Mucosa of rectum (tissue), 2 donors: ENCODE data around the gene ATM.
A peak's percentile ranks its signal among the peaks of the same experiment; 100 is the strongest.

Experiments
- H3K27ac ChIP-seq, 2 donors: one replicate each; pipeline ENCODE4 v1.7.0; 2013; ENCODE audit warnings: inconsistent platforms in 2 of 2, low read depth in 2 of 2, low read length in 2 of 2
- H3K27me3 ChIP-seq, 2 donors: one replicate each; pipeline ENCODE4 v1.7.0; 2013; ENCODE audit warnings: low read length in 2 of 2; ENCODE audit not compliant: control insufficient read depth in 2 of 2, insufficient read depth in 2 of 2
- H3K36me3 ChIP-seq, 2 donors: one replicate each; pipeline ENCODE4 v1.7.0; 2013; ENCODE audit warnings: low read length in 2 of 2; ENCODE audit not compliant: control insufficient read depth in 2 of 2, insufficient read depth in 2 of 2
- H3K4me1 ChIP-seq, 2 donors: one replicate each; pipeline ENCODE4 v1.7.0; 2013; ENCODE audit warnings: low read length in 2 of 2, mild to moderate bottlenecking in 1 of 2; ENCODE audit not compliant: control insufficient read depth in 2 of 2, insufficient read depth in 2 of 2
- H3K4me3 ChIP-seq, 2 donors: one replicate each; pipeline ENCODE4 v1.7.0; 2013; ENCODE audit warnings: low read length in 2 of 2
- H3K9ac ChIP-seq, 2 donors: one replicate each; pipeline ENCODE4 v1.7.0; 2013; ENCODE audit warnings: low read length in 2 of 2, low read depth in 1 of 2, mild to moderate bottlenecking in 1 of 2
- H3K9me3 ChIP-seq, 2 donors: one replicate each; pipeline ENCODE4 v1.7.0; 2013; ENCODE audit warnings: low read length in 2 of 2; ENCODE audit not compliant: control insufficient read depth in 2 of 2
- donor health status: healthy.
- donor health status: Normal muscosa, but diverticular disease.

Gene ATM

GRCh38 chr11:108220721-108221336 is 2.0 kb upstream of the ATM start:
- Histone ChIP-seq H3K27me3 (no peaks in the 10 kb centered on the region), H3K36me3 (no peaks in the 10 kb centered on the region), H3K9me3 (no peaks in the 10 kb centered on the region), H3K4me3 (peak overlapping the region; percentile 91 to 99), H3K27ac (no peak overlapping the region), H3K4me1 (peaks cover 3 to 19% of the 10 kb centered on the region in 2 donors), H3K9ac (peak overlapping the region in 1 of 2 donors; percentile 30)

- Histone ChIP-seq H3K36me3 (no peaks in the 10 kb centered on the region), H3K27me3 (no peaks in the 10 kb centered on the region), H3K9me3 (no peaks in the 10 kb centered on the region), H3K4me3 (peak overlapping the region; percentile 91 to 99), H3K9ac (peak overlapping the region in 1 of 2 donors; percentile 94), H3K4me1 (peaks cover 4 to 19% of the 10 kb centered on the region in 2 donors), H3K27ac (peak overlapping the region; percentile 95 to 97)
These were observed 1.5 kb upstream of the ATM start for GRCh38 chr11:108221371-108221770.

DNA sequence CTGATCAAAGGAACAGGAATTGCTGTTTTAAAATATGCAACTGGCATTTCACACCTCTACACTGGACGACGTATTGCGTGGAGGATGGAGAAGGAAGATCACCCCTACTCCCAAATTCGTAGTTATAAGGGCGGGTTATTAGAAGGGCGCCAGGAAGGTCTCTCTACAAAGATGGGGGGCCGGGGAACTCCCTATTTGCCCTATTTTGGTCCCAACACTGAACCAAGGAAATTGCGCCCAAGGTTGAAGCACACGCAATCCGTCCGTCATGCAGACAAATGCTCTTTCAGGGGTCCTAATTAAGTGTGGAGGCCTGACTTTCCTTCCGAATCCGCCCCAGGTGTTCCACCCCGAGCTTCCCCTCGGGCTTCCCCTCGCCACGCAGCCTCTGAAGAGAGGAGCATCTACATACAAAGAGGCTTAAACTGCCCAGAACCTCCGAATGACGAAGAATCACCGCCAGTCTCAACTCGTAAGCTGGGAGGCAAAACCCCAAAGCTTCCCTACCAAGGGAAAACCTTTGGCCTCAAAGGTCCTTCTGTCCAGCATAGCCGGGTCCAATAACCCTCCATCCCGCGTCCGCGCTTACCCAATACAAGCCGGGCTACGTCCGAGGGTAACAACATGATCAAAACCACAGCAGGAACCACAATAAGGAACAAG is 825 bp upstream of the ATM start:
- Histone ChIP-seq H3K27me3 (no peaks in the 10 kb centered on the region), H3K36me3 (no peaks in the 10 kb centered on the region), H3K27ac (peak overlapping the region; percentile 95 to 97), H3K9ac (peak overlapping the region; percentile 94 to 98), H3K9me3 (no peaks in the 10 kb centered on the region), H3K4me3 (peak overlapping the region; percentile 91 to 99), H3K4me1 (peaks cover 7 to 19% of the 10 kb centered on the region in 2 donors)

GRCh38 chr11:108223348-108224149 is 682 bp downstream of the ATM start:
- peaks cover 9 to 19% of the 10 kb centered on the region in 2 donors for H3K4me1 ChIP-seq
- peak overlapping the region; percentile 81 to 92 for H3K9ac ChIP-seq

GRCh38 chr11:108224366-108224765 is 1.5 kb downstream of the ATM start:
- H3K9ac ChIP-seq: peak overlapping the region; percentile 1 to 92

More at GRCh38 chr11:108223348-108224149, 682 bp downstream of the ATM start:
- Histone ChIP-seq H3K4me3 (peak overlapping the region; percentile 96 to 99), H3K36me3 (peaks cover under 1 to 3% of the 10 kb centered on the region in 2 donors), H3K27ac (peak overlapping the region; percentile 97), H3K27me3 (no peaks in the 10 kb centered on the region), H3K9me3 (no peaks in the 10 kb centered on the region)

DNA sequence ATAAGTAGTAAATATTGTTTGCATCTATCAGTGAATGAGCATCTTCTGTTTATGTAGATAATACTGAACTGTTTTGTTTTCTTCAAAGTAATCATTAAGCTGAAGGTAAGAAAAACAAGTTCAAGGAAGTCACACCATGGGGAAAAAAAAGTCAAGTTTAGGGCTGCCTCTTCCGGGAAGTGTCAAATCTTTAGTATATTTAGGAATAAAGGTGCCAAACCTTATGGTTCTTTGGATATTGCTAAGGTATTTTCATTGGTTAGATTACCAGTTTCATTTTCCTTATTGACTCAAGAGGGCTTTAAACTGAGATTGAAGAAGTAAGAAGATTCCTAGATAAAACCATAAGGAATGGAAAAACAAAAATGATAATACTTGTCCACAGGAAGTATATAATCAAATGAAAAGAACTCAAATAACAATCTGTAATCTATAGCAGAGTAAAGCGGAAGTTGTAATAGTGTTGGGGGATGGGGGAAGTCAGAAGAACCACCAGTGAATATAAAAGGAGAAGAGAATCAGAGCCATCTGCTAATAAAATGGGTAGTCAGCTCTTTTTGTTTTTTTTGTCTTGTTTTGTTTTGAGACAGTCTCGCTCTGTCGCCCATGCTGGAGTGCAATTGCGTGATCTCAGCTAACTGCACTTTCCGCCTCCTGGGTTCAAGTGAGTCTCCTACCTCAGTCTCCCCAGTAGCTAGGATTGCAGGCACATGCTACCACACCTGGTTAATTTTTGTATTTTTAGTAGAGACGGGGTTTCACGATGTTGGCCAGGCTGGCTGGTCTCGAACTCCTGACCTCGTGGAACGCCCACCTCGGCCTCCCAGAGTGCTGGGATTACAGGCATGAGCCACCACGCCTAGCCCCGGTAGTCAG is 2.3 kb downstream of the ATM start:
- Histone ChIP-seq H3K27ac (peak overlapping the region; percentile 97), H3K9me3 (no peaks in the 10 kb centered on the region), H3K9ac (peak overlapping the region in 1 of 2 donors; percentile 92), H3K27me3 (no peaks in the 10 kb centered on the region), H3K36me3 (peaks cover 7 to 10% of the 10 kb centered on the region in 2 donors), H3K4me3 (peak overlapping the region in 1 of 2 donors; percentile 96), H3K4me1 (peaks cover 10 to 19% of the 10 kb centered on the region in 2 donors)

More at GRCh38 chr11:108224366-108224765, 1.5 kb downstream of the ATM start:
- Histone ChIP-seq H3K27me3 (no peaks in the 10 kb centered on the region), H3K4me3 (peak overlapping the region; percentile 96 to 99), H3K9me3 (no peaks in the 10 kb centered on the region), H3K4me1 (peaks cover 10 to 19% of the 10 kb centered on the region in 2 donors), H3K36me3 (peaks cover 3 to 4% of the 10 kb centered on the region in 2 donors), H3K27ac (peak overlapping the region; percentile 97)

DNA sequence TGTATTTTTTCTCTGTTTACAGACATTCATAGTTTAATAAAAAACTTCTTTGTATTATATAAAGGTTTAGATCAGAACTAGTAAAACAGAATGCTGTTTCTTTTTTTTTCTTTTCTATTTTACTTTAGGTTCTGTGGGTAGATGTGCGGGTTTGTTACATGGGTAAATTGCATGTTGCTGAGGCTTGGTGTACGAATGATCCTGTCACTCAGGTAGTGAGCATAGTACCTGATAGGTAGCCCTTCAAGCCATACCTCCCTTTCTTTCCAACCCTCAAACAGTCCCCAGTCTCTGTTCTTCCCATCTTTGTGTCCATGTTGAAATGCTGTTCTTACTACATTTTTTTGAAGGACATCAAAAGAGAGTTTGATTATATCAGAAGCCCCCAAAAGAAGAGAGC is 3.2 kb downstream of the ATM start:
- Histone ChIP-seq H3K9me3 (no peaks in the 10 kb centered on the region), H3K27ac (peak overlapping the region in 1 of 2 donors; percentile 44), H3K27me3 (no peaks in the 10 kb centered on the region), H3K4me3 (no peak overlapping the region), H3K4me1 (peaks cover 10 to 14% of the 10 kb centered on the region in 2 donors), H3K36me3 (peaks cover 9 to 13% of the 10 kb centered on the region in 2 donors), H3K9ac (no peak overlapping the region)

DNA sequence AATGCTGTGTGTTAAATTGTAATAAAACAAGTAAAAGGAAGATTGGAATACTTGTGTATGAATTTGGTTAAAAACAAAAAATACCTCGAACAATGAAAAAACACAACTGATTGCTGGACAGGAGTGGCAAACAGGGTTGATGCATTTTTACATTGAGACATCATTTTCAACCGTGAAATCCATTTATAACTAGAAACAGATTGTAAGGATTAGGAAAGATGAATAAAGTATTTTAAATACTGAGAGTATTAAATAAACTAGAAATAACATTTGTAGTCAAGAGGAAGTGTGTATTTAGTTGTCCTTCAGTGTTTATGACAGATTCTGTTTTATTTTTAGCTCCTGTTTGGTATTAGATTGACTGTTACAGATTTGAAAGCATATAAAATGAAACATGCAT is 5.4 kb downstream of the ATM start:
- Histone ChIP-seq H3K36me3 (peaks cover 13 to 16% of the 10 kb centered on the region in 2 donors), H3K27ac (no peak overlapping the region), H3K4me1 (peaks cover 7 to 9% of the 10 kb centered on the region in 2 donors), H3K9me3 (no peaks in the 10 kb centered on the region), H3K27me3 (no peaks in the 10 kb centered on the region), H3K4me3 (no peak overlapping the region), H3K9ac (no peak overlapping the region)

GRCh38 chr11:108233277-108233945 is 10.5 kb downstream of the ATM start:
- H3K4me1 ChIP-seq: peaks cover 2 to 6% of the 10 kb centered on the region in 2 donors

More at GRCh38 chr11:108233277-108233945, 10.5 kb downstream of the ATM start:
- no peak overlapping the region for H3K4me3 ChIP-seq
- no peak overlapping the region for H3K27ac ChIP-seq
- H3K36me3 ChIP-seq: peaks cover 10 to 22% of the 10 kb centered on the region in 2 donors
- no peak overlapping the region for H3K9ac ChIP-seq
- no peaks in the 10 kb centered on the region for H3K9me3 ChIP-seq
- no peaks in the 10 kb centered on the region for H3K27me3 ChIP-seq
